CD4-positive, alpha-beta T cell treated with Interleukin-6 at 100 ng/mL for 8 hours (primary cell): ENCODE measurements around the gene TTI1.

ENCODE experiments used
- DNase-seq: peaks from one replicate; pipeline ENCODE4 v3.0.0-alpha.2; 2020; ENCODE audit warnings: mixed read lengths, low spot score

The TTI1 gene

GRCh38 chr20:37937686-37938085 lies 95.6 kb downstream of the TTI1 start:
- DNase-seq = no peak

GRCh38 chr20:37936451-37936850 lies 96.8 kb downstream of the TTI1 start:
- DNase-seq = no peak

- no peak for DNase-seq
These were observed 97.2 kb downstream of the TTI1 start for GRCh38 chr20:37936041-37936440.

GRCh38 chr20:37935435-37935834 lies 97.8 kb downstream of the TTI1 start:
- no peak for DNase-seq

GRCh38 chr20:37934634-37935375 lies 98.5 kb downstream of the TTI1 start:
- no peak for DNase-seq

- no peak for DNase-seq
These were observed 99.2 kb downstream of the TTI1 start for GRCh38 chr20:37933786-37934633.
